GM04504 (cell line): ENCODE measurements around the gene ZNF443.
"Not testable (repeated sequence)": the region's sequence is repeated elsewhere in the genome, so short reads cannot be mapped to it uniquely, and the experiment has no call there.

Experiments used
- DNase-seq: peaks from one replicate; pipeline ENCODE4 v3.0.0-alpha.2; 2012; ENCODE audit warnings: low read depth

Gene ZNF443

GRCh38 chr19:12440541-12441316 lies at the start of gene ZNF443:
ZNF443 (minus strand) TSS chr19:12441021; CDS start chr19:12440914, 107 bp downstream.
- peak; percentile 93 for DNase-seq

DNA sequence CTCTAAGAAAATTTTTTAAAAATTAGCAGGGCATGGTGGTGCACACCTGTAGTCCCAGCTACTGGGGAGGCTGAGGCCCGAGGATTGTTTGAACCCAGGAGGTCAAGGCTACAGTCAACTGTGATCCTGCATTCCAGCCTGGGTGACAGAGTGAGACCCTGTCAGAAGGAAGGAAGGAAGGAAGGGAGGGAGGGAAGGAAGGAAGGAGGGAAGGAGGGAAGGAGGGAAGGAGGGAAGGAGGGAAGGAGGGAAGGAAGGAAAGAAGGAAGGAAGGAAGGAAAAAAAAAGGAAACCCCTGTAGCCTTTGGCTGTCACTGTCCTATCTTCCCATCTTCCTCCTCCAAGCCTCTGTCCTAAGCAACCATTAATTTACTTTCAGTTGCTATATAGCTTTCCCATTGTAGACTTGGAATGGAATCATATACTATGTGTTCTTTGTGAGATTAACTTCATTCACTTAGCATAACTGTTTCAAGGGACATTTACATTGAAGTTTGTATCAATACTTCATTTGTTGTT lies 45.5 kb upstream of the ZNF443 start:
- not testable (repeated sequence) for DNase-seq

GRCh38 chr19:12485571-12485970 lies 44.8 kb upstream of the ZNF443 start:
- DNase-seq: no peak

- no peak for DNase-seq
These were observed 44.2 kb upstream of the ZNF443 start for GRCh38 chr19:12485052-12485416.

- peak; percentile 62 for DNase-seq
These were observed 43.7 kb upstream of the ZNF443 start, which contains the start of gene ZNF709 for GRCh38 chr19:12484371-12485051. ZNF709 (minus strand) TSS chr19:12484816; CDS start chr19:12484657, 159 bp downstream.

- no peak for DNase-seq
These were observed 43.2 kb upstream of the ZNF443 start for GRCh38 chr19:12484011-12484370.

GRCh38 chr19:12482509-12482886 lies 41.7 kb upstream of the ZNF443 start:
- no peak for DNase-seq

DNA sequence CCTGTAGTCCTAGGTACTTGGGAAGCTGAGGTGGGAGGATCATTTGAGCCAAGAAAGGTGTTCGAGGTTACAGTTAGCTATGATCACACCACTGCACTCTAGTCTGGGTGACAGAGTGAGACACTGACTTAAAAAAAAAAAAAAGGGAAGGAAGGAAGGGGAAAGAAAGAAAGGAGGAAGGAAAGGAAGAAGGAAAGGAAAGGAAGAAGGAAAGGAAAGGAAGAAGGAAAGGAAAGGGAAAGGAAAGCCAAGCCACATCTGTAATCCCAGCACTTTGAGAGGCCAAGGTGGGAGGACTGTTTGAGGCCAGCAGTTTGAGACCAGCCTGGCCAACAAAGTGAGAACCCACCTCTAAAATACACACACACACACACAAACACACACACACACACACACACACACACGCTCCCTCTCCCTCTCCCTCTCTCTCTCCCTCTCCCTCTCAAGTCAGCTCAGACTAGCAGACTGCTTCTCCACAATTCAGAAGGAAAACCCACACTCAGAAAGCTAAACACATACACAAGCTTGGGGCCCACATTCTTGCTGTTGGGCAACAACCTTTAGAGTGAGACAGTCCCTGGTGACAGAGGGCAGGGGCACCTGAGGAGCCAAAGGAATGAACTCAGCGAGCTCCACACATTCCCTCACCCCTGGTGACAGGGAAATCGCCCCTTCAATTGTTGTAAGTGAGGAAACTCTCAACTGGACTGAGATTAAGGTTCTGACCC lies 41.1 kb upstream of the ZNF443 start:
- no peak for DNase-seq

DNA sequence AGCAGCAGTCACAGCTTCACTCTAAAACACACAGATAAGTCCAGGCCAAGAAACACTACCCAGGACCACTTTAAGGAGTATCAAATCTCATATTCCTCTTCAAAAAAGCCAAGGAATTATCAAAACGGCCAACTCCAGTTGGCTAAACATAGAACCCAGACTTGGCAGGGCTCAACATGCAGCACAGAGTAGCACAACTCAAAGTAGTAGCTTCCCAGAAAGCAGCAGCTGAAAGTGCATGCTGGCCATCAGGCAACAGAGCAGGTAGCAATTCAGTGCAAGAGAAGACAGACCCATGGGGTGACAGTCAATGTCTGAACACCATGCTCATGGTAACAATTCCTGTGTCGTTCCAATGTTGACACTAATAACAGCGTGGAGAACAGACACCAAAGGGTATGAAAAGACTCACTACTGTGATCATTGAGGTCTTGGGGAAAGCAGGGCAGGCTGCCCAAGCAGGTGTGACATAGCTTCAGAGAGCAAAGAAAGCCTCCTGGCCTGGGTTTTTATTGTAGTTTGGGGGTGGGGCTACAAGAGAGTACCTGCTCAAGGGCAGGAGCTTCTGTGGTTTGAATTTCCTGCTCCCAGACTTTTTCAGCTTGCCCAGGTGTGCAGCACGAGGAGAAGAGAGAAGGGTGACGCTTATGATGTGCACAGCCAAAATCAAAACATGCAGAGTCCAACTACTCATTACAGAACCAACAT lies 37.6 kb upstream of the ZNF443 start:
- no peak for DNase-seq

GRCh38 chr19:12467651-12468050 lies 26.8 kb upstream of the ZNF443 start:
- DNase-seq: not testable (repeated sequence)

GRCh38 chr19:12465211-12465610 lies 24.4 kb upstream of the ZNF443 start:
- no peak for DNase-seq

DNA sequence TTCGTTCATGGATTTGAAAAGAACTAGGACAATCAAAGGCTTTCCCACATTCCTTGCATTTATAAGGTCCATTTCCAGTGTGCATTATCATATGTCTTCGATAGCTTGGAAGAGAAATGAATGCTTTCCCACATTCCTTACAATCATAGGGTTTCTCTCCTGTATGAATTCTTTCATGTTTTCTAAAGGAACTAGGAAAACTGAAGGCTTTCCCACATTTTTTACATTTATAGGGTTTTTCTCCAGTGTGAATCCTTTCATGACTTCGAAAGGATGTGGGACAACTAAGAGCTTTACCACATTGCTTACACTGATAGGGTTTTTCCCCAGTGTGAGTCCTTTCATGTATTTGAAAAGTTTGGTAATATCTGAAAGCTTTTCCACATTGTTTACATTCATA lies 23.9 kb upstream of the ZNF443 start:
- DNase-seq: no peak

GRCh38 chr19:12464139-12464538 lies 23.3 kb upstream of the ZNF443 start:
- DNase-seq: not testable (repeated sequence)

GRCh38 chr19:12453495-12453894 lies 12.7 kb upstream of the ZNF443 start:
- no peak for DNase-seq

DNA sequence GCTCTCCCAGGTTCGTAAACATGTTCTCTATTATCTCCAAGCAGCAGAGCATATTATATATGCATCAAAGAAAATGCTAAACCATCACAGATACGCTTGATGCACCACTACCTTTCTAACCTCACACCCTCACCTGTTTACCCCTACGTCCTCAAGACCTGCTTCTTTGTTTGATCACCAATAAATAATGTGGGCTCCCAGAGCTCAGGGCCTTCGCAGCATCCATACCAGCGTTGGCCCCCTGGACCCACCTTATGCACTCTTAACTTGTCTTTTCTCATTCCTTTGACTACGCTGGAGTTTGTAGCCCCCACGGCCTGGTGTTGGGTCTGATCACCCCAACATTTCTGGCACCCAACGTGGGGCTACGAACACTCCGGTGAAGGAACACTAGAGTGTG lies 10.0 kb upstream of the ZNF443 start:
- DNase-seq: no peak

DNA sequence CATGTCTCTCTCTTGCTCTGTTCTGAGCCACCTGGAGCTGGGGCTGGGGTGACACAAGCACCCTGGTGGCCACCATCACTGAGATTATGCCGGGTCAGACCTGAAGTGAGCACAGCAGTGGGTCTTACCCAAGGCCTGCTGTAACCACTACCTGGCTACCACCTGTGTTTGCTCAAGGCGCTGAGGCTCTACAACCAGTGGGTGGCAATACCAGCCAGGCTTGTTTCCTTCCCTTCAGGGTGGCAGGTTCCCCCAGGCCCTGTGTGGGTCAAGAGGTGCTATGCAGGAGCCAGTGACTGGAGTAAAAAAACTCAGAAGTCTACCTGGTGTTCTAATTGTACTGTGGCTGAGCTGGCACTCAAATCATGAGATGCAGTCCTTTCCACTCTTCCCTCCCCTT lies 8.0 kb upstream of the ZNF443 start:
- no peak for DNase-seq

DNA sequence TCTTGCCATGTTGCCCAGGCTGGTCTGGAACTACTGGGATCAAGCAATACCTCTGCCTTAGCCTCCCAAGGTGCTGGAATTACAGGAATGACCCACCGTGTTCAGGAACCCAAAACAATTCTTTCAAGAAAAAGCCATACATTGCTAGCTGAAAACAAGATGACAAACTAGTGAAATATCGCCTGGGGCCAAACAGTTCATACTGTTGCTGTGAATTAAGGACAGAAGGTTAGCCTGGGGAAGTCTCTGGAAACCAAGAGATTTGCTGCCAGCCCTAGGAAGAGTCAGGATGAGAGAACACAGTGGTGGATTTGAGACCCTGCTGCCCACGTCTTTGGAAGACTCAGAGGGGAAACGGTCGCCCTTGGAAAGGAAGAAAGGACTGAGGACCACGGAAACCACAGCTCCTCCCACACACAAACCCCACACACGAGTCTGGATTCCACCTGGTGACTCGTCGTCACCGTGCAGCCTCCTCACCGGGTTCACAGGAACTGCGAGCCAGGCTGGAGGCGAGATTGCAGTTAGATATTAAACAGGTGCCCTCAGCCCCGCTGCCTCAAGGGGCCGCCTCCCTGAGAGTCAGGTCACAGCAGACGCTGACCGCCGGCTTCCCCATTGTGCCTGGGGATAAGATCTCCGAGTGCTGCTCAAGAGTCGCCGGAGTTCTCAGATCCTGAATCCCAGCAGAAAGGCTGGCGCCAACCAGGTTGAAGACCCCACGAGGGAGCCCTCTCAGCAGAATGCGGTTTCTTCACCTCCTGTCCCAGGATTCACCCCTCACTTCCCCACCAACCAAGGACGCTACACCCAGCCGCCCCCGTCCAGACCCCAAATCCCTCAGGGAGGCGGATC lies 908 bp downstream of the ZNF443 start:
- not testable (repeated sequence) for DNase-seq

DNA sequence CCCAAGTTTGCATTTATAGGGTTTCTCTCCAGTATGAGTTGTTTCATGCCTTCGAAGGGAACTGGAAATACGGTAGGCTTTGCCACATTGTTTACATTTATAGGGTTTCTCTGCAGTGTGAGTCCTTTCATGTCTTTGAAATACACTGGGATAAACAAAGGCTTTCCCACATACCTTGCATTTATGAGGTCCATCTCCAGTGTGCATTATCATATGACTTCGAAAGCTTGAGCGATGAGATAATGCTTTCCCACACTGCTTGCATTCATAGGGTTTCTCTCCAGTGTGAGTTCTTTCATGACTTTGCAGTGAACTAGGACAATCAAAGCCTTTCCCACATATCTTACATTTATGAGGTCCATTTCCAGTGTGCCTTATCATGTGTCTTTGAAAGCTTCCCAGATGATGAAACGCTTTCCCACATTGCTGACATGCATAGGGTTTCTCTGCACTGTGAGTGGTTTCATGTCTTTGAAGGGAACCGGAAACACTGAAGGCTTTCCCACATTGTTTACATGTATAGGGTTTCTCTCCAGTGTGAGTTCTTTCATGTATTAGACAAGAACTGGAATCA lies 10.0 kb downstream of the ZNF443 start:
- not testable (repeated sequence) for DNase-seq

- no peak for DNase-seq
These were observed 14.9 kb downstream of the ZNF443 start for GRCh38 chr19:12425888-12426274.

GRCh38 chr19:12425236-12425887 lies 15.5 kb downstream of the ZNF443 start:
- DNase-seq: no peak
